A673 (cell line): Measurements from ENCODE around the gene USP31.

Experiments
- CTCF ChIP-seq: fragments of 300-800, 200-600 bp; sonication (generic); conservative IDR thresholded peaks from 2 replicates; pipeline ENCODE4 v1.5.1; 2017; ENCODE audit warnings: low read depth, mild to moderate bottlenecking, antibody characterized with exemption, low read length, moderate library complexity, mixed read lengths
- EZH2 ChIP-seq: fragments of 200-600 bp; sonication (generic); IDR thresholded peaks from 2 replicates; pipeline ENCODE4 v1.6.1; 2017; ENCODE audit warnings: borderline replicate concordance, low read depth, mild to moderate bottlenecking, mixed read lengths, antibody characterized with exemption, low read length; ENCODE audit not compliant: poor library complexity, severe bottlenecking

DNA sequence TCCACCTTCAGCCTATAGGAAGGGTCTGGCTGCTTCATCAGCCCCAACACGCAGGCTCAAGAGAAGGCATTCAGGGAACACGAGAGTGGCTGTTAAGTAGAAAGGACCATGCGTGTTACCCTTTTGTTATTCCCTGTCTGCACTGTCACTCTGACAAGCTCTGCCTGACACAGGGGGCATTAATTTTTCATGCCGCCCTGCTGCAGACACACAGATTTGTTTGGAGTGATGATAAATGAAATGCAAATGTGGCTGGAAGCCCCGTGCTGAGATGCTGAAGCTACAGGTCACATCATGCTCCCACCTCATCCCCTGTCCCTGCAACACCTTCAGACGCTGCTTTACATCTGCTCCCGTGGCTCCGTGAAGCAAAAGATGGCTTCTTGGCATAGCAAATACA, 97.7 kb downstream of the USP31 start:
- TF ChIP-seq CTCF, result no peak
- no peak for TF ChIP-seq EZH2
